Ovary (tissue), 9 donors: ENCODE results near the gene MEGF9. TPM values are rescaled to one million over a fixed set of nuclear protein-coding genes. Genes with fewer than 3 reads are reported as not detected.

Experiments used
- DNase-seq, 5 donors: peaks; one replicate each; pipeline ENCODE4 v3.0.0-alpha.2; 2019 to 2020
- H3K27ac ChIP-seq, 2 donors: fragments of 200-600 bp; one replicate each; pipeline versions ENCODE4 v1.5.1 to v1.8.0; 2019 to 2022
- H3K27me3 ChIP-seq: fragments of 200-600 bp; one replicate; pipeline ENCODE4 v1.8.0; 2022
- H3K36me3 ChIP-seq: fragments of 200-600 bp; sonication (generic); one replicate; pipeline ENCODE4 v1.5.1; 2019
- H3K4me1 ChIP-seq: one replicate; pipeline ENCODE4 v1.8.1; 2013; ENCODE audit warnings: mild to moderate bottlenecking, moderate library complexity; ENCODE audit not compliant: insufficient read depth
- H3K4me3 ChIP-seq: fragments of 200-600 bp; sonication (generic); one replicate; pipeline ENCODE4 v1.5.1; 2017
- H3K9me3 ChIP-seq, 2 donors: fragments of 200-600 bp in 1 of 2; sonication (generic) in 1 of 2; one replicate each; pipeline versions ENCODE4 v1.5.1 to v1.8.1; 2013 to 2019; ENCODE audit warnings: mild to moderate bottlenecking in 1 of 2, moderate library complexity in 1 of 2
- EP300 ChIP-seq: sonication (generic); formaldehyde crosslinking; IDR thresholded peaks from one replicate; pipeline ENCODE4 v1.6.1; 2017; ENCODE audit warnings: antibody characterized with exemption
- POLR2A ChIP-seq: fragments of 450-650 bp; IDR thresholded peaks from one replicate; pipeline ENCODE4 v1.6.1; 2017; ENCODE audit warnings: antibody characterized with exemption, mild to moderate bottlenecking, moderate library complexity
- WGBS, 3 donors: extraction: QIAGEN DNeasy Blood & Tissue Kit in 1 of 3; methylation state at CpG; one replicate each; pipeline versions ENCODE4 v1.1.5 to v1.1.7; 2013 to 2017; 5-methylcytosine and 5-hydroxymethylcytosine counted together
- intact Hi-C, 4 donors: fragments of 100-400 bp; cut with DNase I; formaldehyde crosslinking; loops; one replicate each; pipeline versions ENCODE4 v1.11.0 to v1.15.1; 2022 to 2023
- polyA plus RNA-seq, 2 donors: library from polyadenylated mRNA; stranded (reverse); fragments of 200-250 nt in 1 of 2; fragments of 350-450 nt in 1 of 2; fragmentation: Illumina TruSeq in 1 of 2; extraction: RNeasy Lipid Tissue Mini Kit (QIAGEN cat#74804) in 1 of 2; gene quantifications; one replicate each; pipeline ENCODE4 v1.2.3, GENCODE V29; 2013 to 2014
- total RNA-seq, 7 donors: library from RNA; depleted of rRNA in 2 of 7; stranded (reverse); fragments of >200 nt in 2 of 7; fragmentation: NEBNext Ultra II Directional in 3 of 7; extraction: Animal tissue kit (Norgen Biotek cat#: 25700) in 3 of 7; gene quantifications; one replicate each; pipeline versions ENCODE4 v1.1.0 to v1.2.4, GENCODE V29; 2016 to 2023
- TF ChIP-seq, protein P1 (sequence below), 3 donors: fragments of 450-650 bp in 2 of 3; fragments of 200-600 bp in 1 of 3; IDR thresholded peaks; one replicate each; pipeline versions ENCODE4 v1.5.1 to v1.8.0; 2016 to 2022; ENCODE audit warnings: antibody characterized with exemption in 3 of 3, mild to moderate bottlenecking in 1 of 3
- donor health status: DM: no; HTN: no; CAD: no; lungs with moderate emphysema.
- donor health status: DM: no; HTN: no; CAD: no.
- donor health status: Bipolar disorder and iron deficiency.
- donor health status: DM: yes; HTN: yes; CAD: no.
- donor health status: DM: no; HTN: no; CAD: no.
- donor health status: DM: yes; HTN: yes; CAD: no.

Gene MEGF9
- total and polyA plus RNA-seq, 9 donors = 9.9 to 27.3 (median 14.6) TPM

DNA sequence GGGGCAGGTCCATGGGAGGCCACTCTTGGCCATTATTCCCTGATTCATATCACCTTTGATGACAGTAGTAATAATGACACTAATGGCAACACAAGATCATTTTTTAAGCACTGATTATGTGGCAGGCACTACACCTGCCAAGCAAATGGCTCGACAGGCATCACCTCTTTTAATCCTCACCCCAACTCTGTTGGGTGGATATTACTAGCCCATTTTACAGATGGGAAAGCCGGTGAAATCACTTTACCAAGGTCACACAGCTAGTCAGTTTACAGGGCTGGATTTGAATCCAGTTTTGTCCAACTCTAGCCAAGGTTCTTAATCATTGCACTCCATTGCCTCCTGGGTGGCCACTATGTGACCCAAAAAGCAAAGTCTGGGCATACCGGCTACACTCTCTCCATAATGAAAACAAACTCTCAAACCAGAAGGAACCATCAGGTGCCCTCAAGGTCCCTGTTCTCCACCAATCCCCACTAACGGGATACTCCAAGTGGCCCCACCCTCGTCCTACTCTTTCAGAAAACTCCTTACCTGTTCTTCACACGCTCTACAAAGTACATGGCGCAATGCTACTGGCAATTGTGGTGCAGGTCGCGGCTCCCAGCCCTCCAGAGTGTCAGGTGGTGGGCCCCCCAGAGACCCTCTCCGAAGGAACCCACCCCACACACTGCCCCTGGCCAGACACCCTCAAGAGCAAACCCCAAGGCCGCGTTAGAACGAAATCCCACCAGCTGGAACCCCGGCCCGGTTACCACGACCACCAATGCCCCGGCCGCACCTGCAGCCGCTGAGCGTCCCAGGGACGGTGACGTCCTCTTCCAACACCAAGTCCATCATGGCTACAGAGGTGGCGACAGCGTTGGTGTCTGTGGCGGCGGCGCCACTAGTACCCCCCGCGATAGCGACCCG, 134.9 kb downstream of the MEGF9 start:
- H3K27ac ChIP-seq = peak overlapping the region in 1 of 2 donors; percentile 41
- intact Hi-C loops = no loop called here
- peaks cover 6% of the 10 kb centered on the region for H3K4me1 ChIP-seq
- no peak for DNase-seq
- H3K36me3 ChIP-seq = no peaks in the 10 kb centered on the region
- WGBS, 3 donors = 5 to 7% (median 7%) methylated on average over 26 to 31 of the region's 31 CpGs
- TF ChIP-seq, protein P1, sequence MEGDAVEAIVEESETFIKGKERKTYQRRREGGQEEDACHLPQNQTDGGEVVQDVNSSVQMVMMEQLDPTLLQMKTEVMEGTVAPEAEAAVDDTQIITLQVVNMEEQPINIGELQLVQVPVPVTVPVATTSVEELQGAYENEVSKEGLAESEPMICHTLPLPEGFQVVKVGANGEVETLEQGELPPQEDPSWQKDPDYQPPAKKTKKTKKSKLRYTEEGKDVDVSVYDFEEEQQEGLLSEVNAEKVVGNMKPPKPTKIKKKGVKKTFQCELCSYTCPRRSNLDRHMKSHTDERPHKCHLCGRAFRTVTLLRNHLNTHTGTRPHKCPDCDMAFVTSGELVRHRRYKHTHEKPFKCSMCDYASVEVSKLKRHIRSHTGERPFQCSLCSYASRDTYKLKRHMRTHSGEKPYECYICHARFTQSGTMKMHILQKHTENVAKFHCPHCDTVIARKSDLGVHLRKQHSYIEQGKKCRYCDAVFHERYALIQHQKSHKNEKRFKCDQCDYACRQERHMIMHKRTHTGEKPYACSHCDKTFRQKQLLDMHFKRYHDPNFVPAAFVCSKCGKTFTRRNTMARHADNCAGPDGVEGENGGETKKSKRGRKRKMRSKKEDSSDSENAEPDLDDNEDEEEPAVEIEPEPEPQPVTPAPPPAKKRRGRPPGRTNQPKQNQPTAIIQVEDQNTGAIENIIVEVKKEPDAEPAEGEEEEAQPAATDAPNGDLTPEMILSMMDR (IDR thresholded peaks at IDR 0.05) = no peak
- no peak for TF ChIP-seq EP300
- TF ChIP-seq POLR2A = no peak
- H3K9me3 ChIP-seq = no peaks in the 10 kb centered on the region
- H3K27me3 ChIP-seq = no peaks in the 10 kb centered on the region
- peak overlapping the region; percentile 99 for H3K4me3 ChIP-seq

DNA sequence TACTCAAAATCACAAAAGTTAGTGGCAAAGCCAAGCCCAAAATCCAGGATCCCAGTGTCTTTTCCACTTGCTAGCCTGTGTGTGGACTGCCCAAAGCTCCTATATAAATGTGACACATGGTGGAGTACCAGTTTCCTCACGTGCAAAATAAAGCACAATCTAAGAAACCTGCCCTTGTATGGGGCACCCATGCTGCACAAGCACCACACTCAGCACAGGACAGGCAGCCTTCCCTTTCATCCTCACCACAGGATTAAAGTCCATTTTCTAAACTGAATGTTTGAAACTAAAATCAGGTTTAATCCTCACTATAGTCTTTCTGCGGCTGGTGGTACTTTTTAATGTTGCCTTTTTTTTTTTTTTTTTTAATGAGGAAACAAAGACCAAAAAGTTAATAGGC, 139.8 kb downstream of the MEGF9 start:
- TF ChIP-seq EP300 = no peak
- no peak for TF ChIP-seq POLR2A
- TF ChIP-seq, protein P1 (IDR thresholded peaks at IDR 0.05) = no peak
- Histone ChIP-seq H3K27ac (no peak overlapping the region), H3K27me3 (no peaks in the 10 kb centered on the region), H3K9me3 (no peaks in the 10 kb centered on the region), H3K36me3 (no peaks in the 10 kb centered on the region), H3K4me3 (no peak overlapping the region), H3K4me1 (peaks cover 12% of the 10 kb centered on the region)
- intact Hi-C loops = no loop called here
- 67 to 81% (median 81%) methylated on average over 2 of the region's 2 CpGs for WGBS, 3 donors
- DNase-seq = no peak

DNA sequence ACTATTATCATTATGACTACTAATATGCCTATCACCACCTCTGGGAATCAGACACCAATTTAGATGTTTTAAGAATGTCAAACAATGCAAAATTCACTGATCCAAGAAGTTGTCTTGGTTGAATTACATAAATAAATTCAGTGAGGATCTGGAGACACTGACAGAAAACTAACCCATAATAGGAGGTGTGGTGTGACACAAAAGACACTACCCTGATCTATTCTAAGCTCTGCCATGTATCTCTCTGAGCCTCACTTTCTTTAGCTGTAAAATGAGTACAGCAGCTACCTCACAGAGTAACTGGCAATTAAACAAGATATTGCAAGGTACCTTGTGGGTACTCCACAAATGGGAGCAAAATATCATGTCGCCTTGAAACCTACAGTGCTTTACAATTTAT, 141.8 kb downstream of the MEGF9 start:
- intact Hi-C loops = no loop called here
- H3K9me3 ChIP-seq = no peaks in the 10 kb centered on the region
- no peak for DNase-seq
- 85 to 94% (median 93%) methylated on average over 1 of the region's 1 CpG for whole genome bisulfite sequencing, 3 donors
- TF ChIP-seq EP300 = no peak
- no peak for TF ChIP-seq POLR2A
- TF ChIP-seq, protein P1 (IDR thresholded peaks at IDR 0.05) = no peak
- peaks cover 7% of the 10 kb centered on the region for H3K4me1 ChIP-seq
- no peaks in the 10 kb centered on the region for H3K27me3 ChIP-seq
- no peaks in the 10 kb centered on the region for H3K36me3 ChIP-seq
- no peak overlapping the region for H3K27ac ChIP-seq
- H3K4me3 ChIP-seq = no peak overlapping the region

DNA sequence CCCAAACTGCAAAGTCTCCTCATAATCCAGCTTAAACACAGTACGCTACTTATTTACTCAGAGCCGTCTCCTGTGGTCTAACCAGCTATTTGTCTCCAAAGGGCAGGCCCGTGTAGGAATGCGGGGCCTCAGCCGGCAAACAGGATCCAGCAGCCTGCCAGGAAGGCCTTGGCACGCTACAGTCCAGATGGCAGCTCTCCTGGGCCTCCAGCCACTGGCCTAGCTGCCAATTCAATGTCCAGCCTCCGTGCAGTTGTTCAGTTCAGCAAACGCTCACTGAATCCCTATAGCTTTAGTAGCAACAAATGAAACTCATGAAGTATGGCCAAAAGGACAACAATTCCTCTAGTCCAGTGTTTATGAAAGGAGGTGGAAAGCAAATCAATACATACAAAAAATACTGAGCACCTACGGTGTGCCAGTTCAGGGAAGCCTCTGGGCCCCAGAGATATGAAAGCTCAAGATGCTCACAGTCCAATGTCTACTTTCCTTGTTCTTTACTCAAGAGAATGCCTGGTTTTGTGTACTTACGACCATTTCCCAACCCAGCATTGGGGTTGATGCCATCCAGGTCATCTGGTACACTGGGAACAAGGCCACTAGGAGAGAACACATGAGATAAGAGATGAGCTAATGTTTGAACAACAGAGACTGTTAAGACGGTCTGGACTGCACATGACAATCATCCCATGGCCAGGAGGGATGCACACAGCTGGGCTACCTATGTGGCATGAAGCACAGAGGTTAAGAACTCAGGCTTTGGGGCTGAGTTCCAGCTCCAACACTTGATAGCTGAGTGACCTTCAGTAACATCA, 142.6 kb downstream of the MEGF9 start:
- Histone ChIP-seq H3K4me1 (peaks cover 7% of the 10 kb centered on the region), H3K27me3 (no peaks in the 10 kb centered on the region), H3K27ac (peak overlapping the region in 1 of 2 donors; percentile 11), H3K9me3 (no peaks in the 10 kb centered on the region), H3K4me3 (no peak overlapping the region), H3K36me3 (no peaks in the 10 kb centered on the region)
- peak in 4 of 5 donors; percentile 22 to 69 (median 47) for DNase-seq
- TF ChIP-seq, protein P1 (IDR thresholded peaks at IDR 0.05) = no peak
- TF ChIP-seq POLR2A (no peak), EP300 (no peak)
- 21 to 42% (median 26%) methylated on average over 11 of the region's 11 CpGs for WGBS, 3 donors
- intact Hi-C loops = no loop called here
